Keratinocyte (primary cell): ENCODE data around the gene PEMT. TPM values are rescaled to one million over a fixed set of nuclear protein-coding genes. Genes with fewer than 3 reads are reported as not detected.

ENCODE experiments used
- DNase-seq: peaks from one replicate; pipeline ENCODE4 v3.0.0-alpha.2; 2011; ENCODE audit warnings: low read depth, missing footprints, low spot score
- FAIRE-seq: peaks from 2 replicates; lab custom pipeline; 2011; peaks lifted over from hg19 to GRCh38; lab: Jason Lieb, UNC
- H2AFZ ChIP-seq: 2 replicates; pipeline ENCODE4 v1.6.0; 2012; ENCODE audit warnings: low read length, control low read depth, inconsistent platforms; ENCODE audit not compliant: control insufficient read depth
- H3K27ac ChIP-seq: 2 replicates; pipeline ENCODE4 v1.5.1; 2011; ENCODE audit warnings: low read length; ENCODE audit not compliant: control insufficient read depth, insufficient read depth
- H3K27me3 ChIP-seq: 3 replicates; pipeline ENCODE4 v1.6.0; 2011; ENCODE audit warnings: low read length; ENCODE audit not compliant: control insufficient read depth, insufficient read depth; ENCODE audit errors: extremely low read depth
- H3K36me3 ChIP-seq, 2 experiments: 2 replicates in 1 of 2; 3 replicates in 1 of 2; pipeline ENCODE4 v1.5.1; 2011; ENCODE audit warnings: low read length in 2 of 2, mild to moderate bottlenecking in 1 of 2; ENCODE audit not compliant: control insufficient read depth in 2 of 2, insufficient read depth in 2 of 2; ENCODE audit errors: extremely low read depth in 1 of 2
- H3K4me1 ChIP-seq: 3 replicates; pipeline ENCODE4 v1.5.1; 2011; ENCODE audit warnings: low read length; ENCODE audit not compliant: control insufficient read depth, insufficient read depth; ENCODE audit errors: extremely low read depth
- H3K4me2 ChIP-seq: 3 replicates; pipeline ENCODE4 v1.6.0; 2011; ENCODE audit warnings: low read depth, low read length; ENCODE audit not compliant: control insufficient read depth, insufficient read depth; ENCODE audit errors: extremely low read depth
- H3K4me3 ChIP-seq, 3 experiments: fragments of 200-600 bp in 1 of 3; sonication (generic) in 1 of 3; 2 replicates in 2 of 3; 3 replicates in 1 of 3; pipeline ENCODE4 v1.5.1; 2011 to 2016; ENCODE audit warnings: low read length in 3 of 3, mild to moderate bottlenecking in 3 of 3, control low read depth in 2 of 3, inconsistent platforms in 1 of 3, low read depth in 1 of 3, mixed read lengths in 1 of 3, mixed run types in 1 of 3, moderate library complexity in 1 of 3; ENCODE audit not compliant: control insufficient read depth in 2 of 3, insufficient read depth in 2 of 3; ENCODE audit errors: extremely low read depth in 1 of 3
- H3K79me2 ChIP-seq: 2 replicates; pipeline ENCODE4 v1.6.0; 2012; ENCODE audit warnings: low read length; ENCODE audit not compliant: control insufficient read depth, insufficient read depth
- H3K9ac ChIP-seq: 3 replicates; pipeline ENCODE4 v1.6.0; 2011; ENCODE audit warnings: low read length; ENCODE audit not compliant: control insufficient read depth, insufficient read depth; ENCODE audit errors: extremely low read depth
- H3K9me1 ChIP-seq: 3 replicates; pipeline ENCODE4 v1.6.0; 2011; ENCODE audit warnings: low read length; ENCODE audit not compliant: control insufficient read depth, insufficient read depth; ENCODE audit errors: extremely low read depth
- H3K9me3 ChIP-seq: 2 replicates; pipeline ENCODE4 v1.5.1; 2012; ENCODE audit warnings: low read depth, low read length; ENCODE audit not compliant: control insufficient read depth
- H4K20me1 ChIP-seq: 3 replicates; pipeline ENCODE4 v1.6.0; 2011; ENCODE audit warnings: low read length; ENCODE audit not compliant: control insufficient read depth, insufficient read depth; ENCODE audit errors: extremely low read depth
- EZH2 ChIP-seq: IDR thresholded peaks from one replicate; pipeline ENCODE4 v1.6.1; 2012; ENCODE audit warnings: inconsistent platforms, mild to moderate bottlenecking, low read length, moderate library complexity
- dilution Hi-C: fragments of 300-500 bp; cut with MboI; formaldehyde crosslinking; loops from one replicate; pipeline ENCODE4 v1.7.0; 2020; ENCODE audit warnings: low sequenced_read_pairs; ENCODE audit not compliant: extremely low pct_ligation_motif_present
- polyA plus RNA-seq, 5 experiments: library from polyadenylated mRNA; depleted of rRNA in 3 of 5; stranded (reverse) in 3 of 5; stranded (forward) in 1 of 5; unstranded in 1 of 5; fragments of >200 nt; gene quantifications; 1 replicate in 1 of 5; 2 replicates in 3 of 5; 3 replicates in 1 of 5; pipeline versions ENCODE4 v1.2.1 to v1.2.3, GENCODE V29; 2011 to 2012; ENCODE audit warnings: missing spikeins in 2 of 5, low read depth in 1 of 5, low replicate concordance in 1 of 5
- TF ChIP-seq, protein P1 (sequence below), 3 experiments: IDR thresholded peaks in 1 of 3; conservative IDR thresholded peaks in 1 of 3; optimal IDR thresholded peaks in 1 of 3; 2 replicates in 2 of 3; 3 replicates in 1 of 3; pipeline versions ENCODE3 to v1.5.1; 2011; ENCODE audit warnings: low read length in 3 of 3, mild to moderate bottlenecking in 3 of 3, moderate library complexity in 2 of 3, control low read depth in 1 of 3, inconsistent platforms in 1 of 3; ENCODE audit not compliant: insufficient read depth in 2 of 3; ENCODE audit errors: extremely low read depth in 1 of 3

The PEMT gene
- polyA plus RNA-seq, 1 donor (not counting 4 experiments of a cell fraction or from before 2014, with no cell fraction given) = 17.7 TPM

DNA sequence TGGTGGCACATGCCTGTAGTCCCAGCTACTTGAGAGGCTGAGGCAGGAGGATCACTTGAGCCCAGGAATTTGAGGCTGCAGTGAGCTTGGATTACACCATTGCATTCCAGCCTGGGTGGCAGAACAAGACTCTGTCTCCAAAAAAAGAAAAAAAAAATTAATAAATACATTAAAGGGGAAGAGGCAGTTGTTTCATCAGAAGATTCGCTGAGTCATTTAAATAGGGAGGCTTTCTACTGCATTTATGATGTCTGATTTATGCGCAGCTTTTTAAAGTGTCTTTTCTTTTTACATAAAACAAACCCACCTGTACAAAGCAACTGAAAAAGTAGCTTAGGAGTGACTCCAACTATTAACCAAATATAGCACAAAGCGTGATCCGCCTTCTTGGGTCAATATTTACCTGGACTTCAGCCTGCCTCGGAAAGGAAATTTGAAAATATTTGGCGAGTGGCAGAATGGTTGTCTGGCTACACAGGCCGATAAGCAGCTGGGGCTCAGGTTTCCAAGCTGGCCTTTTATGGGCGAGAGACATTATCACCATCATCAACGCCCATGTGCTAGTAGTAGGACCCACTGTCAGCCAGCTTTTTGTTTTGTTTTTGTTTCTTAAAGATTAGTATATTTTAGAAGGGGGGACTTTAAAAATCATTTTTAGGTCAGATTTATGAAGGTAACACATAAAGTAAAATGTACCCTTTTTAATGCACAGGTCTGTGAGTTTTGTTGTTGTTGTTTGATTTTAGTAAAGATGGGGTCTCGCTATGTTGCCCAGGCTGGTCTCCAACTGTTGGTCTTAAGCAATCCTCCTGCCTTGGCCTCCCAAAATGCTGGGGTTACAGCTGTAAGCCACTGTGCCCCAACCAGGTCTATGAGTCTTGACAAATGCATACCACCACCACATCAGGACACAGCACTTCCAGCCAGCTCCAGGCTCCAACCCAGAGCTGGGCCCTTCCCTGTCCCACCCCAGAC is 52.8 kb downstream of the PEMT start:
- Histone ChIP-seq H4K20me1 (peaks cover 4% of the 10 kb centered on the region), H3K4me2 (no peak overlapping the region), H3K27ac (no peak overlapping the region), H3K4me3 (no peak overlapping the region), H3K36me3 (no peaks in the 10 kb centered on the region), H3K27me3 (no peaks in the 10 kb centered on the region), H3K9ac (no peak overlapping the region), H2AFZ (no peak overlapping the region), H3K9me1 (no peaks in the 10 kb centered on the region), H3K4me1 (no peaks in the 10 kb centered on the region), H3K79me2 (no peaks in the 10 kb centered on the region), H3K9me3 (no peaks in the 10 kb centered on the region)
- DNase-seq = no peak
- dilution Hi-C loops = no loop called here
- TF ChIP-seq EZH2 = no peak
- TF ChIP-seq, protein P1, sequence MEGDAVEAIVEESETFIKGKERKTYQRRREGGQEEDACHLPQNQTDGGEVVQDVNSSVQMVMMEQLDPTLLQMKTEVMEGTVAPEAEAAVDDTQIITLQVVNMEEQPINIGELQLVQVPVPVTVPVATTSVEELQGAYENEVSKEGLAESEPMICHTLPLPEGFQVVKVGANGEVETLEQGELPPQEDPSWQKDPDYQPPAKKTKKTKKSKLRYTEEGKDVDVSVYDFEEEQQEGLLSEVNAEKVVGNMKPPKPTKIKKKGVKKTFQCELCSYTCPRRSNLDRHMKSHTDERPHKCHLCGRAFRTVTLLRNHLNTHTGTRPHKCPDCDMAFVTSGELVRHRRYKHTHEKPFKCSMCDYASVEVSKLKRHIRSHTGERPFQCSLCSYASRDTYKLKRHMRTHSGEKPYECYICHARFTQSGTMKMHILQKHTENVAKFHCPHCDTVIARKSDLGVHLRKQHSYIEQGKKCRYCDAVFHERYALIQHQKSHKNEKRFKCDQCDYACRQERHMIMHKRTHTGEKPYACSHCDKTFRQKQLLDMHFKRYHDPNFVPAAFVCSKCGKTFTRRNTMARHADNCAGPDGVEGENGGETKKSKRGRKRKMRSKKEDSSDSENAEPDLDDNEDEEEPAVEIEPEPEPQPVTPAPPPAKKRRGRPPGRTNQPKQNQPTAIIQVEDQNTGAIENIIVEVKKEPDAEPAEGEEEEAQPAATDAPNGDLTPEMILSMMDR (optimal IDR thresholded peaks at IDR 0.05 in 1 of 3, IDR thresholded peaks at IDR 0.05 in 1 of 3, conservative IDR thresholded peaks at IDR 0.05 in 1 of 3; ENCODE audit: extremely low read depth in 1 of 3, insufficient read depth in 2 of 3, low read length in 3 of 3) = no peak
- FAIRE-seq = no peak

DNA sequence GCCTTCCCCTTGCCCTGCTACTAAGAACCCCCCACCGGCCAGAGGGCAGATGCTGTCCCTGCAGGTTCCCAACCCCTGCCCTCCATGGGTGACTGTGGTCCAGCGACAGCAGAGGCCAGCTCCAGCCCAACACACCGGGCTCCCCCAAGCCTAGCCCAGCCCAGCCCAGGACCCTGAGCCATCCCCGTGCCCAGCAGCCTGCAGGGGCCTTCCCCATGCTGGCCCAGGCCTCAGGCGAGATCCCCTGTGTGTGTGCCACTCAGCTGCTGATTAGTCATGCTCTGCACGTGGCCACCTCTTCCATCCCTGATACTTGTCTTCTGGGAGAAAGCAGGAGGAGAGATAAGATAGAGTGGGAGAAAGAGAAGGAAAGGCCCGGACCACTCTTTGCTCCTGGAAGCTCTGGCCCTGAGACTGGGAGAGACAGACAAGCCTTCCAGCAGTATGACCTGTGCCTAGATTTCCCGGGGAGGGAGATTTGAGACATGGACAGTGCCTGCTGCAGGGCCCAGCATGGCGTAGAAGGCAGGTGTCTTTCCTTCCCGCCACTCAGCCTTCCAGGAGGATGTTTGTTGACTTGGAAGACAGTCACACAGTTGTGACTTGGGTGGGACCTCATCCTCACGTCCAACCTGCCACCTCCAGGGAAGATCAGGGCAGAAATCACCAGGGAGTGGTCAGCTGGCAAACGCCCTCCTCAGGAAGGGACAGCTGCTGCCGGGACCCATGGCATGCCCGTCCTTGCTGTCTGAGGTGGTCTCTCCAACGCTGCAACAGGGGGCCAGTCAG is 54.0 kb downstream of the PEMT start:
- no peak overlapping the region for H3K27ac ChIP-seq
- dilution Hi-C loops = no loop called here

More for the DNA sequence above, 54.0 kb downstream of the PEMT start:
- Histone ChIP-seq H3K4me1 (no peaks in the 10 kb centered on the region), H3K9me1 (no peaks in the 10 kb centered on the region), H3K79me2 (no peaks in the 10 kb centered on the region), H4K20me1 (no peaks in the 10 kb centered on the region), H3K9me3 (no peaks in the 10 kb centered on the region), H3K36me3 (no peaks in the 10 kb centered on the region), H2AFZ (no peak overlapping the region), H3K4me2 (no peak overlapping the region), H3K27me3 (no peaks in the 10 kb centered on the region), H3K9ac (no peak overlapping the region), H3K4me3 (no peak overlapping the region)
- FAIRE-seq (no peak), DNase-seq (no peak)
- TF ChIP-seq, protein P1 (optimal IDR thresholded peaks at IDR 0.05 in 1 of 3, IDR thresholded peaks at IDR 0.05 in 1 of 3, conservative IDR thresholded peaks at IDR 0.05 in 1 of 3; ENCODE audit: extremely low read depth in 1 of 3, insufficient read depth in 2 of 3, low read length in 3 of 3) = no peak
- TF ChIP-seq EZH2 = no peak
